NCI-H748 (cell line): ENCODE measurements around the gene AP1B1.
"Not testable (repeated sequence)": the region's sequence is repeated elsewhere in the genome, so short reads cannot be mapped to it uniquely, and the experiment has no call there.

Experiments
- DNase-seq: peaks from one replicate; lab custom pipeline; 2025; ENCODE audit not compliant: unreplicated experiment; lab: John Stamatoyannopoulos, UW

AP1B1 gene

GRCh38 chr22:29388759-29389090, 355 bp upstream of the AP1B1 start:
- DNase-seq = no peak

DNA sequence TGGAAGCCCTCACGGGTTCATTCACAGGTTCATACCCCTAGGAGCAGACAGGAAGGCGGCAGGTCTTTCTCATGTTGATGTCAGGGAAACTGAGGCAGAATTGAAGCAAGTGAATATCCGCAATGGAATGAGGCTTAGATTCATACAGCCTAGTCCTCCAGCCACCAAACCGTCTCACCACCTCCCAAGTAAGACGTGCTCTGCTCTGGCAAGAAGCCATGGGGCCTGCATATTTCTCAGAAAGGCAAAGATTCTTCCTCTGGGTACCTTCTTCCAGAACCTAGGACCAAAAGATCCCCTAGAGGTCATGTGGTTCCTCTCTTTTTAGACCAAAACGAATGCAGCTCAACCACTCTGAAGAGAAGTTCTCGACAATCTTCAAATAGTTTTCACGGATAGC, 1.7 kb downstream of the AP1B1 start:
- no peak for DNase-seq

GRCh38 chr22:29385748-29386147, 2.6 kb downstream of the AP1B1 start:
- no peak for DNase-seq

- DNase-seq = no peak
Measured at GRCh38 chr22:29385151-29385704, 3.1 kb downstream of the AP1B1 start.

DNA sequence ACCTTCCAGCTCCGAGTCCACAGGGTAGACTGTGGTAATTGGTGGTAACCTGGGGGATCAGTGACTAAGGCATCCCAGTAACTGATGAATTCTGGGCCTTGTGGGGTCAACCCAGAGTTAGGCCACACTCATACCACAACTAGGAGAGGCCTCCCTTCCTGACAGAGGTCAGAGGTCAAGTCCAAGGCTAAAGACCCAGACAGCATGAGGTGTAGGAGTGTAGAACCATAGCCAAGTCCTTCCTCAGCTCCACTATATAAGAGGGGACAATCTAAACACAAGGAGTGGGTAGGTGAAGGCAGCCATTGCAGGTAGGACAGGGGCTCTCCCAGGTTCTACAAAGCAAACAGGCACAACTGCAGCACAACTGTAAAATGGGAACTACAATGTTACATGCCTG, 4.6 kb downstream of the AP1B1 start:
- DNase-seq = no peak

DNA sequence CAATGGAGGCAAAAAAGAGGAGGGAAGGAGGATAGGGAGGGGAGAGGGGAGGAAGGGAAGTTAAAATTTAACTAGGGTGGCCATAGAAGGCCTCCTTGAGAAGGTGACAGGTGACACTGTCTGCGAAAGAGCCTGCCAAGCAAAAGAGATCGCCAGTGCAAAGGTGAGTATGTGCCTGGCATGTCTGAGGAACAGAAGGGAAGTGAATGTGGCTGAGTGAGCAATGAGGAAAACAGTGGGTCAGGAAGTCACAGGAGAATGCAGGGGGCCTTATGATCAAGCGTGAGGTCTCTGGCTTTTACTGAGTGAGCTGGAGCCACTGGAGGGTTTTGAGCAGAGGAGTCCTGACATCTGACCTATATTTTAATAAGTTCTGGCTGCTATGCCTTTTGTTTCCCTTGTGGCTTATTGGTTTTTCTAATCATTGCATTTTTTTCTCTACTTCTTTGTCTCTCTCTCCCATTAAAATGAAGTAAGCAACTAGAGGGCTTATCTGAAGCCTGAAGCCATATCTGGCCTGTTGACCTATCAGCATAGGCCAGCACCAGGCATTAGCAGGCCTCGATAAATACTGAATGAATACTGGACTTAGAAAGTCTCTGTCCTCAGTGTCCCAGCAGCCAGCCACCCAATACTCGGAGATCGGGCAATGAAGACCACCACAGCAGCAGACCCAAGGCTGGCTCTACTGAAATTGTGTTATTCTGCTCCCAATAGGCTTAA, 5.6 kb downstream of the AP1B1 start:
- no peak for DNase-seq

GRCh38 chr22:29380856-29381255, 7.5 kb downstream of the AP1B1 start:
- no peak for DNase-seq

- DNase-seq = no peak
Measured at GRCh38 chr22:29380032-29380781, 8.2 kb downstream of the AP1B1 start.

DNA sequence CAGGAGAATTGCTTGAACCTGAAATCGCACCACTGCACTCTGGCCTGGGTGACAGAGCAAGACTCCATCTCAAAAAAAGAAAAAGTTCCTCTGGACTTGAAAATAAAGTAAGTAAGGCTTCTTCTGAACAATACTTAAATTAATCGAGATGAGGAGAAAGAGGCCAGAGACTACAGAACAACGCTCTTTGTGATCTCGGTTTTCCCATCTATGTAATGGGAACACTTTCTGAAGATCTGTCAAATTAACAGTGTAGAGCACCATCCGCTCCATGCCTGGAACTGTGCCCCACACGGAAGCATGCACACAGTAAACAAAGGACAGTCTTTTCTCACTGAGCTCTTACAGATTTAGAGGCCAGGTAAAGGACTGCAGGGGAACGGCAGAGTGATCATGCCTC, 9.1 kb downstream of the AP1B1 start:
- no peak for DNase-seq

DNA sequence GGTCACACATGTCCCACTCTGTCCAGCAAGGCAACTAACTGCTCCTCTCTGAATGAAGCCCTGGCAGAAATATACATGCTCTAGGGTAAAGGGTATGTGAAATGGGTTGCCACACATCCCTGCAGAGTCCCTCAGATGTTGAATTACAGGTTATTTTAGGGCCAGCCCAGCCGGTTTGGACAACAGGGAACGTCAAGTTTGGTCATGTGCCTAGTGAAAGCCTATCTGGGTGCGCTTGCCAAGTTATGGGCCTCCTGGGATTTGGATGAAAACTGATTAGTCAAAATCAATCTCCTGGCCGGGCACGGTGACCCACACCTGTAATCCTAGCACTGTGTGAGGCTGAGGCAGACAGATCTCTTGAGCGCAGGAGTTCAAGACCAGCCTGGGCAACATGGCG, 10.4 kb downstream of the AP1B1 start:
- no peak for DNase-seq

- DNase-seq = not testable (repeated sequence)
Measured at GRCh38 chr22:29376705-29377104, 11.7 kb downstream of the AP1B1 start.

GRCh38 chr22:29375398-29376076, 12.8 kb downstream of the AP1B1 start:
- DNase-seq = no peak

GRCh38 chr22:29374806-29375205, 13.6 kb downstream of the AP1B1 start:
- DNase-seq = not testable (repeated sequence)

DNA sequence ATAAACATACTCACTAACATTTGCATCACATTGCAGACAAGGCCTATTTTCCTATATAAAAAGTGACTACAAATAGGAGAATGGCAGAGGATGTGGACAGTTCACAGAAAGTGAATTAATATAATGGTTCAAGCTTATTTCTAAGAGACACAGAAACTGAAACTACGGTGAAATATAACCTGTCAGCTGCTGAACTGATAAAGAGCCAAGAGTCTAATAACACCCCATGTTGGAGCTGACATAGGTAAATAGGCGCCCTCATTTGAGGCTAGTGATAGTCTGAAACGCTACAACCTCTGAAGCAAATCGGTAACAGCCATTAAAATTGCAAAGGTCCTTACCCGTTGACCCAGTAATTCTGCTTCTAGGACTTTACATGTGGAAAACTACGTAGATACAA, 14.0 kb downstream of the AP1B1 start:
- DNase-seq = no peak

DNA sequence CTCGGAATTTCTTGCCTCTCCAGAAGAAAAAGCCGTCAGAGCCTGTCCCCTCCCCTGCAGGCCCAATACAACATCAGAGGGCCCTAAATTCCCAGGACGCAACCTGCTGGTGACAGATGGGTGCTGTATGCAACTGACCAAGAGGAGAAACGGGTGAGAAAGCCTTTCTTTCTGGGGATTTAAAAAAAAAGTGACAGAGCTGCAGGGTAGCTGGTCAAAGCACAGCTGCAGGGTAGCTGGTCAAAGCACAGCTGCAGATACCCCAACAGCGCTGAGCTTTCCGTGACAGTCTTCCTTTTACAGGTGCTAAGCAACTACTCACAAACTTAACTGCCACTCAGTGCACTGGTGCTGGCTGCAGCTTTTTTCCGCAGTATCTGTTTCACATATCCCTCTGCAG, 17.8 kb downstream of the AP1B1 start:
- DNase-seq = no peak

GRCh38 chr22:29369460-29369859, 18.9 kb downstream of the AP1B1 start:
- no peak for DNase-seq

DNA sequence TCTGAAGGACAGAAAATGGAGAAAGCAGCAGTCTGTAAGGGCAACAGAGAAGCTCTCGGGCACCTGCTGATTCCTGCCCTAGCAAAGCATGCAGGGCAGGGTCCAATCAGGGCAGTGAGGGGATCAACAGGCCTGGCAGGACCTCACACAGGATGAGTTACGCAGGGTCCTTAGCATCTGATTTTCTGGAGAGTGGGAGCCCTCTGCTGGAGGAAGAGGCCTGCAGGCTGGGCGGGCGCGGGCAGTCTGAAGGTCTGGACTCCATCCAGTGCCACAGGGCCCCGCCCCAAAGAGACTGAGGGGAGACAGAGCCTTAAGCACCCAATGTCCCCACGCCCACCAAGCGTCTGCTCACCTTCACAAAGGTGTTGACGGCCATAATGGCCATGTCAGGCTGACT, 28.9 kb downstream of the AP1B1 start:
- DNase-seq = peak; percentile 4

- DNase-seq = not testable (repeated sequence)
Measured at GRCh38 chr22:29357193-29357890, 31.0 kb downstream of the AP1B1 start.

DNA sequence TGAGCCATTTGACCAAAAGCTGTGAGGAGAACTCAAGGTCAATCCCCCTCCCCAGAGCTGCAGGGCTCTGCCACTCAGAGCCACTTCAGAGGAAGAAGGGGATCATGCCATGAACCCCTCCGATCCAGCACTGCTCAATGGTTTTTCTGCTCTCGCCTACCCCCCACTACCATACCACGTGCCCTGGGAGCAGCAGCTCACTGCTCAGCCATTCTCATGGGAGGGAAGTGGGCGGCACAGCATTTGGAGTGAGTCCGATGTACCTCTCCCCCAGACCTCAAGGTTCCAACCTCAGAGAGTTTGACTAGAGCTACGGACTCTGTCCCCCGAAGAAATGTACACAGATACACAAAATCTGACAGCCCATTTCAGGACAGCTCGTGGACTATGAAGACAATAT, 34.5 kb downstream of the AP1B1 start:
- DNase-seq = no peak

DNA sequence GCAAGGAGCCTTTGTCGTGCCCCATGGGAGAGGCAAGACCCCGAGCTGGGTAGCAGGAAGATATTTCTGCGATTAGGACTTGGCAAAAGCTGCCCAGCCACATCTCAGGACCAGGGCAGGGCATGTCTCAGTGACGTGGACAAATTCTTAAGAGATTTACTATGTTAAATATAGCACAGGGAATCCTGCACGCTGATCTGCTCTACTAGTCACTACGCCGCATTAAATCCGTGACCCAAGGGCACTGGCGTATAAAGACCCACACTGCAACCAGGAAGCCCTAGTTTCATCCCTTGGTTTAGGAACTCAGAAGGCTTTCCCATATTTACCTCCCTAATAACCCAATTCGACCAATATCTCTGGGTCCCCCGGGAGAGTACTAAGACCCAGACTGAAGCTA, 35.1 kb downstream of the AP1B1 start:
- no peak for DNase-seq

GRCh38 chr22:29352778-29353177, 35.6 kb downstream of the AP1B1 start:
- DNase-seq = no peak
